Nephron (organoid): ENCODE measurements around the gene A2ML1.
A peak's percentile ranks its signal among the peaks of the same experiment; 100 is the strongest.

Experiments
- H3K27ac Mint-ChIP-seq, 3 experiments: 2 replicates each; pipeline ENCODE4 v1.8.0; 2020; ENCODE audit warnings: mixed read lengths in 3 of 3, mild to moderate bottlenecking in 2 of 3, moderate library complexity in 1 of 3
- H3K27me3 Mint-ChIP-seq: 2 replicates; pipeline ENCODE4 v1.8.0; 2021; ENCODE audit warnings: low read depth, mild to moderate bottlenecking, moderate library complexity, mixed read lengths
- H3K36me3 Mint-ChIP-seq: 2 replicates; pipeline ENCODE4 v1.8.0; 2020; ENCODE audit warnings: low read depth, mixed read lengths
- H3K4me1 Mint-ChIP-seq: 2 replicates; pipeline ENCODE4 v1.8.0; 2020; ENCODE audit warnings: mixed read lengths
- H3K4me3 Mint-ChIP-seq, 3 experiments: 2 replicates each; pipeline ENCODE4 v1.8.0; 2020; ENCODE audit warnings: mild to moderate bottlenecking in 3 of 3, mixed read lengths in 3 of 3, moderate library complexity in 2 of 3
- H3K9me3 Mint-ChIP-seq: 2 replicates; pipeline ENCODE4 v1.8.0; 2020; ENCODE audit warnings: mixed read lengths
- TF ChIP-seq, protein P1 (sequence below), 3 experiments: fragments of 200-600 bp; sonication (generic); IDR thresholded peaks; one replicate each; pipeline ENCODE4 v1.5.0; 2021; ENCODE audit warnings: antibody characterized with exemption in 3 of 3; ENCODE audit not compliant: unreplicated experiment in 3 of 3

The A2ML1 gene

DNA sequence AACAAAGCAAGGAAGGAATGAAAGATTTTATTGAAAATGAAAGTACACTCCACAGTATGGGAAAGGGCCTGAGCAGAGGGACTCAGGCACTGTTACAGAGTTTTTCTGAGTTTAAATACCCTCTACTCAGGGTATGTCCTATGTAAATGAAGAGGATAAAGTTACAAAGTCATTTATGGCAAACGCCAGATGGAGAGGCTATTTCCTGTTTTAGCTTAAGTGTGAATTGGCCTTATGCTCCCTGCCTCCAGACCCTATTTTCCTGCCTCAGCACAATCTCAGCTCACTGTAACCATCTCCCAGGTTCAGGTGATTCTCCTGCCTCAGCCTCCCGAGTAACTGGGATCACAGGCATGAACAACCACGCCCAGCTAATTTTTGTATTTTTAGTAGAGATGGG, 85.1 kb downstream of the A2ML1 start:
- peaks cover 3% of the 10 kb centered on the region for H3K9me3 Mint-ChIP-seq
- no peaks in the 10 kb centered on the region for H3K36me3 Mint-ChIP-seq
- TF ChIP-seq, protein P1, sequence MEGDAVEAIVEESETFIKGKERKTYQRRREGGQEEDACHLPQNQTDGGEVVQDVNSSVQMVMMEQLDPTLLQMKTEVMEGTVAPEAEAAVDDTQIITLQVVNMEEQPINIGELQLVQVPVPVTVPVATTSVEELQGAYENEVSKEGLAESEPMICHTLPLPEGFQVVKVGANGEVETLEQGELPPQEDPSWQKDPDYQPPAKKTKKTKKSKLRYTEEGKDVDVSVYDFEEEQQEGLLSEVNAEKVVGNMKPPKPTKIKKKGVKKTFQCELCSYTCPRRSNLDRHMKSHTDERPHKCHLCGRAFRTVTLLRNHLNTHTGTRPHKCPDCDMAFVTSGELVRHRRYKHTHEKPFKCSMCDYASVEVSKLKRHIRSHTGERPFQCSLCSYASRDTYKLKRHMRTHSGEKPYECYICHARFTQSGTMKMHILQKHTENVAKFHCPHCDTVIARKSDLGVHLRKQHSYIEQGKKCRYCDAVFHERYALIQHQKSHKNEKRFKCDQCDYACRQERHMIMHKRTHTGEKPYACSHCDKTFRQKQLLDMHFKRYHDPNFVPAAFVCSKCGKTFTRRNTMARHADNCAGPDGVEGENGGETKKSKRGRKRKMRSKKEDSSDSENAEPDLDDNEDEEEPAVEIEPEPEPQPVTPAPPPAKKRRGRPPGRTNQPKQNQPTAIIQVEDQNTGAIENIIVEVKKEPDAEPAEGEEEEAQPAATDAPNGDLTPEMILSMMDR (IDR thresholded peaks at IDR 0.05; ENCODE audit: unreplicated experiment in 3 of 3): no peak
- no peaks in the 10 kb centered on the region for H3K27me3 Mint-ChIP-seq
- H3K27ac Mint-ChIP-seq: peak overlapping the region in 2 of 3 experiments; percentile 10 to 49
- no peak overlapping the region for H3K4me3 Mint-ChIP-seq
- H3K4me1 Mint-ChIP-seq: peaks cover 26% of the 10 kb centered on the region

DNA sequence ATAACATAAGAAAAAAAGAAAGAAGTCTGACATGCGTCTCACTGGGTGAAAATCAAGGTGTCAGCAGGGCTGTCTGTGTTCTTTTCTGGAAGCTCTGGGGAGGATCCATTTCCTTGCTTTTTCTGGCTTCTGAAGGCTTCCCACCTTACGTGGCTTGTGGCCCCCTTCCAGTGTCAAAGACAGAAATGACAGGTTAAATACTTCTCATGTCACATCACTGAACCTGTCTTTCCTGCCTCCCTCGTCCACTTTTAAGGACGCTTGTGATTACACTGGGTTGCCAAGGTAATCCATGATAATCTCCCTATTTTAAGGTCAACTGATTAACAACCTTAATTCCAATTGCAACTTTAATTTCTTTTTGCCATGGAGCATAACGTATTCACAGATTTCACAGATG, 87.3 kb downstream of the A2ML1 start:
- no peaks in the 10 kb centered on the region for H3K36me3 Mint-ChIP-seq
- H3K27me3 Mint-ChIP-seq: no peaks in the 10 kb centered on the region
- H3K4me1 Mint-ChIP-seq: peaks cover 43% of the 10 kb centered on the region
- TF ChIP-seq, protein P1 (IDR thresholded peaks at IDR 0.05; ENCODE audit: unreplicated experiment in 3 of 3): no peak
- H3K9me3 Mint-ChIP-seq: no peaks in the 10 kb centered on the region
- no peak overlapping the region for H3K27ac Mint-ChIP-seq
- no peak overlapping the region for H3K4me3 Mint-ChIP-seq

DNA sequence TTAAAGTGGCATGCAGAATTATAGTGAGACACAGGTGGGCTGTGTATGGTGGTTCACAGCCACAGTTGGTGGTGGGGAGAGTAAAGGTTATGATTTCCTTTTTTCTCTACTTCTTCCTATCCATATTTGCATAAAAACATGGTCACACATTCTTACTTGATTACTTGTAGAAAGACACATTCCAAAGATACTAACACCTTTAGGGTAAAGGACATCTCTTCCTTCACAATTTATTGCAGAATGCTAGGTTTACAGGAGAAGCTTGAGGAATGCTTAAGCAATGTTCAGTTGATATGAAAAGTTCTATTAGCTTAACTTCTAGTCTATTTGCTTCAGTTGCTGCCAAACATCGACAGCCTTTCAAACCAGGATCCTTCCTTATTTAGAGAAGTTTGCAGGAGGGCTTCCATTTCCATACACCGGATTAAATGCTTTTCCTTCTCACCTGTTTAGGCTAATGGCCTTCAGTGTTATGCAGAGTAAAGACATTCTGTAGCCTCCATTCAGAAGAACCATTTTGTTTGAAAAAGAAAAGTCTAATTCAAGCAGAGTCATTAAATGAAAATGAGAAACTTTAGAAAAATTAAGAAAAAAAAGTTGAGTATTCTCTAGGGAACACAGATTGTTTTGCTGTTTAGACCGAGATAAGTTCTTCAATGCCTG, 89.3 kb downstream of the A2ML1 start:
- peak overlapping the region in 1 of 3 experiments; percentile 9 for H3K4me3 Mint-ChIP-seq
- TF ChIP-seq, protein P1 (IDR thresholded peaks at IDR 0.05; ENCODE audit: unreplicated experiment in 3 of 3): no peak
- H3K36me3 Mint-ChIP-seq: no peaks in the 10 kb centered on the region
- no peaks in the 10 kb centered on the region for H3K9me3 Mint-ChIP-seq
- peaks cover 32% of the 10 kb centered on the region for H3K4me1 Mint-ChIP-seq
- H3K27ac Mint-ChIP-seq: peak overlapping the region; percentile 98 to 100 (median 99)
- H3K27me3 Mint-ChIP-seq: no peaks in the 10 kb centered on the region

DNA sequence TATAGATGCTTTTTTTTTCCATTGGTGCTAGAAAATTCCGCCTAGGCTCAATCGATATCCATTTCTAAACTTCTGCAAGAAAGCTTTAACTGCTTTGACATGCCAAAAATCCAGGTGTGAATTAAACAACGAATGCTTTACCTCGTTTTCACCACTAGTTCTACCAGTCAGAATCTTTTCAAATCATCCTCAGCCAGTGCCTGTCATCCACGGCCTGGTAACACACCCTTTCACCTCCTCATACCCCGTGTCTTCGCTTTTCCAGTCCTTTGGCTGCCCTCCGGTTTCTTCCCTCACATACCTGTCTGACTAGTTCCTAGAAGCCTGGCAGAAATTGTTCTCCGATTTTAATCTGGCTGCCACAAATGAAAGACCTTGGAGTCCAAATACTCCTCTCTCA, 90.5 kb downstream of the A2ML1 start:
- no peaks in the 10 kb centered on the region for H3K36me3 Mint-ChIP-seq
- TF ChIP-seq, protein P1 (IDR thresholded peaks at IDR 0.05; ENCODE audit: unreplicated experiment in 3 of 3): peak in 2 of 3 experiments; percentile 21 to 28
- H3K4me3 Mint-ChIP-seq: peak overlapping the region; percentile 93 to 97 (median 94)
- H3K4me1 Mint-ChIP-seq: peaks cover 23% of the 10 kb centered on the region
- H3K9me3 Mint-ChIP-seq: no peaks in the 10 kb centered on the region
- H3K27ac Mint-ChIP-seq: peak overlapping the region; percentile 98 to 100 (median 99)
- no peaks in the 10 kb centered on the region for H3K27me3 Mint-ChIP-seq

DNA sequence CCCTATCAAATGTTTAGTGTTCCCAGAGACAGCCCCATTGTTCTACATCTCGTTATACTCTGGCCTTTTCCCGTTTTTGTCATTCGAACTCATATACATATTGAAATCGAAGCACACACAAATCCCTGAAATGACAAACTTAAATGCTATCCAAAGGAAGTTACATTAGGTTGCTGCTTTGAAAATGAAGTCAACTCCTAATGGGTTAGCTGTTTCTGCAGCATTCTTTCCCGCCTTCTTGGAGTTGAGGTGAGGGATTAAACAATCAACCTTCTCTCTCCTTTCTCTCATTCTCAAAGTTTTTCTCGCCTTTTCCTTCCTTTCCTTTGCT, 91.2 kb downstream of the A2ML1 start:
- Mint-ChIP-seq H3K36me3 (peaks cover 3% of the 10 kb centered on the region), H3K27ac (peak overlapping the region; percentile 98 to 100 (median 99)), H3K4me3 (peak overlapping the region; percentile 93 to 97 (median 94)), H3K27me3 (no peaks in the 10 kb centered on the region), H3K9me3 (no peaks in the 10 kb centered on the region), H3K4me1 (peaks cover 23% of the 10 kb centered on the region)
- TF ChIP-seq, protein P1 (IDR thresholded peaks at IDR 0.05; ENCODE audit: unreplicated experiment in 3 of 3): no peak
